Esophagus squamous epithelium (tissue), 5 donors: ENCODE measurements around the gene SRSF7. TPM values are rescaled to one million over a fixed set of nuclear protein-coding genes. Genes with fewer than 3 reads are reported as not detected.
"Not testable (repeated sequence)": the region's sequence is repeated elsewhere in the genome, so short reads cannot be mapped to it uniquely, and the experiment has no call there.

Experiments
- DNase-seq: peaks from one replicate; lab custom pipeline; 2025; lab: John Stamatoyannopoulos, UW
- H3K27ac ChIP-seq, 4 donors: fragments of 200-600 bp; sonication (generic); one replicate each; pipeline ENCODE4 v1.5.1; 2016 to 2019; ENCODE audit warnings: mild to moderate bottlenecking in 1 of 4
- H3K27me3 ChIP-seq, 4 donors: fragments of 200-600 bp; sonication (generic); 1 replicate in 3 of 4; 2 replicates in 1 of 4; pipeline versions ENCODE4 v1.5.1 to v1.6.0; 2017 to 2021; ENCODE audit warnings: antibody characterized with exemption in 1 of 4
- H3K36me3 ChIP-seq, 3 donors: fragments of 200-600 bp; sonication (generic); one replicate each; pipeline ENCODE4 v1.5.1; 2016 to 2019
- H3K4me1 ChIP-seq, 3 donors: fragments of 200-600 bp; sonication (generic); one replicate each; pipeline ENCODE4 v1.5.1; 2017 to 2019
- H3K4me3 ChIP-seq, 4 donors: fragments of 200-600 bp; sonication (generic); 1 replicate in 3 of 4; 2 replicates in 1 of 4; pipeline ENCODE4 v1.5.1; 2016 to 2019; ENCODE audit warnings: mild to moderate bottlenecking in 2 of 4, moderate library complexity in 1 of 4
- H3K9me3 ChIP-seq, 3 donors: fragments of 200-600 bp; sonication (generic); one replicate each; pipeline ENCODE4 v1.5.1; 2016 to 2019
- POLR2A ChIP-seq, 4 donors: fragments of 450-650 bp; IDR thresholded peaks; one replicate each; pipeline ENCODE4 v1.6.1; 2017; ENCODE audit warnings: antibody characterized with exemption in 4 of 4, mild to moderate bottlenecking in 4 of 4, moderate library complexity in 3 of 4
- WGBS, 2 donors: methylation state at CpG; one replicate each; pipeline ENCODE4 v1.1.5; 2018; 5-methylcytosine and 5-hydroxymethylcytosine counted together
- intact Hi-C: fragments of 100-400 bp; cut with DNase I; formaldehyde crosslinking; loops from one replicate; pipeline ENCODE4 v1.15.0; 2022
- total RNA-seq, 4 donors: library from RNA; depleted of rRNA; stranded (reverse); fragments of >200 nt; gene quantifications; one replicate each; pipeline ENCODE4 v1.1.0, GENCODE V29; 2016
- TF ChIP-seq, protein P1 (sequence below), 6 experiments: fragments of 450-650 bp in 4 of 6; fragments of 200-600 bp in 2 of 6; sonication (generic) in 2 of 6; IDR thresholded peaks; one replicate each; pipeline ENCODE4 v1.5.1; 2016 to 2019; ENCODE audit warnings: antibody characterized with exemption in 6 of 6, mild to moderate bottlenecking in 4 of 6, moderate library complexity in 4 of 6
- donor health status: DM: yes; HTN: yes; CAD: no.

SRSF7 gene
- total RNA-seq, 4 donors from 2014 or later: 57.0 to 127 (median 103) TPM

DNA sequence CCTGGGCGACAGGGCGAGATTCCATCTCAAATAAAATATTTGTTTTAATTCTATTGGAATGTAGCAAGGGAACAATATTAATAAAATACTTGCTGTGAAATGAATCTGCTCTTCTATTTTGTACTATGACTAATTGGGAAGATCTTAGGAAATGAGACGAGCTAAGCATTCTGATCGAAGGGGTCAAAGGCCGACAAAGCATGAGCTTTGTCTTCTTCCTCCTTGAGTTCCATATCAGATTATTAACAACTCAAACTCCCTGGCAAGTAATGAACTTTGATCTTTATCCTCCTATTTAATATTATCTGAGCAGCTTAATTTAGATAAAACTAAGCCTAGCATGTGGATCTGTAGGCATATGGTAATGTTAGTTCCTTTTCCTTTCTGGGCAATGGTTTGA lies 42.4 kb upstream of the SRSF7 start:
- Histone ChIP-seq H3K9me3 (no peaks in the 10 kb centered on the region), H3K27ac (no peak overlapping the region), H3K4me3 (no peak overlapping the region), H3K4me1 (no peaks in the 10 kb centered on the region), H3K36me3 (peaks cover 0 to 11% (median 0%) of the 10 kb centered on the region in 3 donors), H3K27me3 (no peaks in the 10 kb centered on the region)
- 89 to 92% methylated on average over 5 of the region's 5 CpGs for WGBS, 2 donors
- no peak for DNase-seq
- intact Hi-C loops: no loop called here
- no peak for TF ChIP-seq POLR2A (IDR thresholded peaks at IDR 0.05)
- TF ChIP-seq, protein P1, sequence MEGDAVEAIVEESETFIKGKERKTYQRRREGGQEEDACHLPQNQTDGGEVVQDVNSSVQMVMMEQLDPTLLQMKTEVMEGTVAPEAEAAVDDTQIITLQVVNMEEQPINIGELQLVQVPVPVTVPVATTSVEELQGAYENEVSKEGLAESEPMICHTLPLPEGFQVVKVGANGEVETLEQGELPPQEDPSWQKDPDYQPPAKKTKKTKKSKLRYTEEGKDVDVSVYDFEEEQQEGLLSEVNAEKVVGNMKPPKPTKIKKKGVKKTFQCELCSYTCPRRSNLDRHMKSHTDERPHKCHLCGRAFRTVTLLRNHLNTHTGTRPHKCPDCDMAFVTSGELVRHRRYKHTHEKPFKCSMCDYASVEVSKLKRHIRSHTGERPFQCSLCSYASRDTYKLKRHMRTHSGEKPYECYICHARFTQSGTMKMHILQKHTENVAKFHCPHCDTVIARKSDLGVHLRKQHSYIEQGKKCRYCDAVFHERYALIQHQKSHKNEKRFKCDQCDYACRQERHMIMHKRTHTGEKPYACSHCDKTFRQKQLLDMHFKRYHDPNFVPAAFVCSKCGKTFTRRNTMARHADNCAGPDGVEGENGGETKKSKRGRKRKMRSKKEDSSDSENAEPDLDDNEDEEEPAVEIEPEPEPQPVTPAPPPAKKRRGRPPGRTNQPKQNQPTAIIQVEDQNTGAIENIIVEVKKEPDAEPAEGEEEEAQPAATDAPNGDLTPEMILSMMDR (IDR thresholded peaks at IDR 0.05): no peak

DNA sequence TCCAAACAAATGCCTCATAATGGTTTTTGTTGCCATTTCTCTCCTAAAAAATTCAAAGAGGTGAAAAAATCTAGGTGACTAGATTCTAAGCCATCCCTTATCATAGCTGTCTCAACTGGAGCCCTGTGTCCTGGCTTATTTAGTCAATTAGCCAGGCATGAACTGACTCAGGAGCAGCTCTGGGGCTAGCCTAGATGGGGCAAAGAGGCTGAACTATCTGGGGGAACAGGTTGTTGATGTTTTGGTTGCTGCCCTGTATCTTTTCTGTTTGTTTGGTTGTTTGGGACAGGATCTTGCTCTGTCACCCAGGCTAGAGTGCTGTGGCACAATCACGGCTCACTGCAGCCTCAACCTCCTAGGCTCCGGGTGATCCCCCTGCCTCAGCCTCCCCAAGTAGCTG lies 41.6 kb upstream of the SRSF7 start:
- TF ChIP-seq POLR2A (IDR thresholded peaks at IDR 0.05): no peak
- TF ChIP-seq, protein P1 (IDR thresholded peaks at IDR 0.05): no peak
- no peaks in the 10 kb centered on the region for H3K4me1 ChIP-seq
- no peak for DNase-seq
- H3K27me3 ChIP-seq: no peaks in the 10 kb centered on the region
- no peak overlapping the region for H3K4me3 ChIP-seq
- peaks cover 0 to 4% (median 0%) of the 10 kb centered on the region in 3 donors for H3K36me3 ChIP-seq
- 50% methylated on average over 2 of the region's 2 CpGs for WGBS, 2 donors
- intact Hi-C loops: no loop called here
- H3K27ac ChIP-seq: no peak overlapping the region
- H3K9me3 ChIP-seq: no peaks in the 10 kb centered on the region

DNA sequence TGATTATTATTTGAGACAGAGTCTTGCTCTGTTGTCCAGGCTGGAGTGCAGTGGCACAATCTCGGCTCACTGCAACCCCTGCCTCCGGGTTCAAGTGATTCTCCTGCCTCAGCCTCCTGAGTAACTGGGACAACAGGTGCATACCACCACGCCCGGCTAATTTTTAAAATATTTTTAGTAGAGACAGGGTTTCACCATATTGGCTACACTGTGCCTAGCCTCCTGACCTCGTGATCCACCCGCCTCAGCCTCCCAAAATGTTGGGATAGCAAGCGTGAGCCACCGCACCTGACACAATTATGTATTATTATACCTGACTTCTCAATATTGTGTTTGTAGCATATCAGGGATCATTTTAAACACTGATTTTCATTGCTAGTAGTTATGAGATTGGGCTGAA lies 41.2 kb upstream of the SRSF7 start:
- H3K9me3 ChIP-seq, intact Hi-C loops: not testable (repeated sequence)
- 90 to 91% methylated on average over 8 of the region's 8 CpGs for WGBS, 2 donors

DNA sequence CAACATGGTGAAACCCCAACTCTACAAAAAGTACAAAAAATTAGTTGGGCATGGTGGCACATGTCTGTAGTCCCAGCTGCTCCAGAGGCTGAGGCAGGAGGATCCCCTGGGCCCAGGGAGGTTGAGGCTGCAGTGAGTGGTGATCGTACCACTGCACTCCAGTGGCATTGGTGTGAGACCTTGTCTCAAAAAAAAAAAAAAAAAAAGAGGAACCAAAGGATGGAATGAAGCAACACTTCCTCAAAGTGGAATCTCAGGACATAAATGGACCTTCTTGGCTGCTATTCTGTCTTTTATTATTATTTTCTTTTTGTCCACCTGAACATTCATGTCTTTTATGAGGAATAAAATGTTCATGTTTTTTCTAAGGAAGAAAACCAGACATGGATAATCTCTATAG lies 40.6 kb upstream of the SRSF7 start:
- no peaks in the 10 kb centered on the region for H3K27me3 ChIP-seq
- H3K36me3 ChIP-seq: no peaks in the 10 kb centered on the region
- no peak for TF ChIP-seq POLR2A (IDR thresholded peaks at IDR 0.05)
- TF ChIP-seq, protein P1 (IDR thresholded peaks at IDR 0.05): no peak
- H3K27ac ChIP-seq: no peak overlapping the region
- DNase-seq: no peak
- no peak overlapping the region for H3K4me3 ChIP-seq
- intact Hi-C loops: no loop called here
- 75 to 100% methylated on average over 1 of the region's 1 CpG for WGBS, 2 donors
- H3K9me3 ChIP-seq: no peaks in the 10 kb centered on the region
- no peaks in the 10 kb centered on the region for H3K4me1 ChIP-seq

More for the DNA sequence above, 41.2 kb upstream of the SRSF7 start:
- H3K27me3 ChIP-seq, H3K27ac ChIP-seq, DNase-seq, H3K36me3 ChIP-seq, H3K4me1 ChIP-seq, H3K4me3 ChIP-seq: not testable (repeated sequence)

DNA sequence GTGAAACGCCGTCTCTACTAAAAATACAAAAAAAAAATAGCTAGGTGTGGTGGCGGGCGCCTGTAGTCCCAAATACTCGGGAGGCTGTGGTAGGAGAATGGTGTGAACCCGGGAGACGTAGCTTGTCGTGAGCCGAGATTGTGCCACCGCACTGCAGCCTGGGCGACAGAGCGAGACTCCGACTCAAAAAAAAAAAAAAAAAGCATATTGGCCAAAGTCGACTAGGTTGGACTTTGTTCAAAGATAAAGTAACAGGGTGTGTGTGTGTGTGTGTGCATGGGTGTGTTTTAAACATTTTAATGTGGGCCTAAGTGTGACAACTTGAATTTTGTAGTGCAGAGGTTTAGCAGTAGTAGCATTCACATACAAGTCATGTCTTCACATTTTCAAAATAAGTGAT lies 38.5 kb upstream of the SRSF7 start:
- DNase-seq: no peak
- Histone ChIP-seq H3K9me3 (no peaks in the 10 kb centered on the region), H3K27me3 (no peaks in the 10 kb centered on the region), H3K4me1 (peaks cover 0 to under 1% (median 0%) of the 10 kb centered on the region in 3 donors), H3K27ac (no peak overlapping the region), H3K4me3 (no peak overlapping the region), H3K36me3 (no peaks in the 10 kb centered on the region)
- WGBS, 2 donors: 88 to 95% methylated on average over 7 to 14 of the region's 14 CpGs
- intact Hi-C loops: no loop called here
- TF ChIP-seq, protein P1 (IDR thresholded peaks at IDR 0.05): no peak
- no peak for TF ChIP-seq POLR2A (IDR thresholded peaks at IDR 0.05)

DNA sequence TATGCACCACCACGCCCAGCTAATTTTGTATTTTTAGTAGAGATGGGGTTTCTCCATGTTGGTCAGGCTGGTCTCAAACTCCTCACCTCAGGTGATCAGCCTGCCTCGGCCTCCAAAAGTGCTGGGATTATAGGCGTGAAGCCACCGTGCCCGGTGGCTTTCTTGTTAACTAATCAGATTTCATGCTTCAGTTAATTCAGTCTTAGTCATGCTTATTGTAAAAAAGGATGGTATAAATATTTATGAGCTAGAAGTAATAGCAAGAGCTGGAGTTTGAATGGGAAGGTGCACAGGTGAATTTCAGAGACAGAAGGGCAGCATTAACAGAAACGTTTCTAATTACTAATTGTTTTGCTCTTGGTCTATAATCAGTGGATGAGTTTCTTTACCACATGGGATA lies 37.1 kb upstream of the SRSF7 start:
- Histone ChIP-seq H3K4me1 (peaks cover 0 to 5% (median 0%) of the 10 kb centered on the region in 3 donors), H3K4me3 (no peak overlapping the region), H3K27me3 (no peaks in the 10 kb centered on the region), H3K27ac (no peak overlapping the region), H3K36me3 (peaks cover 0 to 6% (median 0%) of the 10 kb centered on the region in 3 donors), H3K9me3 (no peaks in the 10 kb centered on the region)
- WGBS, 2 donors: 64 to 70% methylated on average over 3 to 6 of the region's 6 CpGs
- DNase-seq: no peak
- intact Hi-C loops: no loop called here
- no peak for TF ChIP-seq POLR2A (IDR thresholded peaks at IDR 0.05)
